HL-60 (cell line): ENCODE measurements around the gene C20orf144.

Source experiments
- CTCF ChIP-seq: IDR thresholded peaks from one replicate; pipeline ENCODE4 v1.5.1; 2011; ENCODE audit warnings: low read length, control low read depth, inconsistent platforms; ENCODE audit not compliant: insufficient read depth
- GABPA ChIP-seq: IDR thresholded peaks from 2 replicates; pipeline ENCODE4 v1.6.1; 2012; ENCODE audit warnings: low read depth
- REST ChIP-seq: IDR thresholded peaks from 2 replicates; pipeline ENCODE4 v1.6.1; 2012; ENCODE audit warnings: low read depth; ENCODE audit not compliant: insufficient replicate concordance

DNA sequence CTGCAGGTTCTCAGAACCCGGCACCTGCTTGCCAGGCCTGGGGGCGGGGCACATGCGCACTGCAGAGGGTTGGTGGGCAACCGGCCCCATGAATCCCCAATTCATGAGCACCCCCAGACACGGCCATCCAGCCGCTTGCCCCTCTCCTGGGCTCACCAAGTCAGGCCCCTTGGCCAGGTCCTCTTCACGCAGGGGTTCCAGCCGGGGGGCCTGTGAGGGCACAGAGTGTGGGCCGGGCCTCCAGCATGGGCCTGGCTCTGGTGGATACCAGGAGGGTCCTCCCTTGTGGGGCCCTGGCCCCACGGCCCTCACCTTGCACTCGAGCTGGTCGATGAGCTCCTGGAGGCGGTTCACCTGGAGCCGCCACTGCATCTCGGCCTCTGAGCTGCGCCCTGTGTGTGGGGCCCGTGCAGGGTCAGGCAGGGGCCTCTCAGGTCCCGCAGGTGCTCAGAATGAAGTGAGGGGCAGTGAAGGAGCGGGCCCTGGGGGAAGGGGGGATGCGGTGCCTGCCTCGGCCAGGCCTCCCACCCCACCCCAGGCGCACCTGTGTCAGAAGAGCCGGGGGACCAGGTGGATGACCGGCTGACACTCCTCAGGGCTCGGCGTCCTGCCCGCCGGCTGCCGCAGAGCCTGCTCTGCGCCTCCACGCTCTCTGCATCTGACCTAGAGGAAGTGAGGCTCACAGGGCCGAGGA lies 2.6 kb upstream of the C20orf144 start:
- no peak for TF ChIP-seq GABPA
- TF ChIP-seq CTCF = no peak
- no peak for TF ChIP-seq REST
